Loucy (cell line): ENCODE results near the gene IL16.

Experiments
- H2AFZ ChIP-seq: fragments of 200-600 bp; sonication (generic); 2 replicates; pipeline ENCODE4 v1.6.0; 2016; ENCODE audit warnings: antibody characterized with exemption, mild to moderate bottlenecking, low read length, moderate library complexity
- H3F3A ChIP-seq: fragments of 200-600 bp; 2 replicates; pipeline ENCODE4 v1.6.0; 2016; ENCODE audit warnings: antibody characterized with exemption, low read depth, mild to moderate bottlenecking
- H3K27me3 ChIP-seq: fragments of 200-600 bp; sonication (generic); 2 replicates; pipeline ENCODE4 v1.6.1; 2014; ENCODE audit warnings: low read length, mild to moderate bottlenecking; ENCODE audit not compliant: insufficient read depth, poor library complexity, severe bottlenecking
- H3K36me3 ChIP-seq: fragments of 200-600 bp; sonication (generic); 2 replicates; pipeline ENCODE4 v1.6.1; 2016; ENCODE audit warnings: low read length; ENCODE audit not compliant: insufficient read depth
- H3K4me1 ChIP-seq: fragments of 200-600 bp; sonication (generic); 2 replicates; pipeline ENCODE4 v1.5.1; 2014; ENCODE audit warnings: low read length, mild to moderate bottlenecking; ENCODE audit not compliant: insufficient read depth, poor library complexity, severe bottlenecking
- H3K4me2 ChIP-seq: fragments of 200-600 bp; sonication (generic); 2 replicates; pipeline ENCODE4 v1.6.0; 2014; ENCODE audit warnings: antibody characterized with exemption, low read length, low read depth, mild to moderate bottlenecking; ENCODE audit not compliant: poor library complexity, severe bottlenecking
- H3K4me3 ChIP-seq: fragments of 200-600 bp; sonication (generic); 2 replicates; pipeline ENCODE4 v1.5.1; 2014; ENCODE audit warnings: low read length, mild to moderate bottlenecking, mixed read lengths; ENCODE audit not compliant: poor library complexity, severe bottlenecking
- H3K79me2 ChIP-seq: fragments of 200-600 bp; sonication (generic); 2 replicates; pipeline ENCODE4 v1.6.1; 2014; ENCODE audit warnings: low read length; ENCODE audit not compliant: insufficient read depth
- H3K9ac ChIP-seq: fragments of 200-600 bp; sonication (generic); 2 replicates; pipeline ENCODE4 v1.6.0; 2014; ENCODE audit warnings: mild to moderate bottlenecking, low read depth, low read length, moderate library complexity; ENCODE audit not compliant: poor library complexity, severe bottlenecking
- H3K9me2 ChIP-seq: fragments of 200-600 bp; sonication (generic); replicated peaks from 2 replicates; pipeline ENCODE4 v1.6.1; 2016; ENCODE audit warnings: low read depth, low read length, mixed read lengths
- H3K9me3 ChIP-seq: fragments of 200-600 bp; sonication (generic); 2 replicates; pipeline ENCODE4 v1.6.1; 2014; ENCODE audit warnings: mild to moderate bottlenecking, antibody characterized with exemption, low read length, low read depth; ENCODE audit not compliant: insufficient read depth
- H4K20me1 ChIP-seq: fragments of 200-600 bp; sonication (generic); 2 replicates; pipeline ENCODE4 v1.6.0; 2014; ENCODE audit warnings: antibody characterized with exemption, low read length, mild to moderate bottlenecking; ENCODE audit not compliant: insufficient read depth, poor library complexity, severe bottlenecking
- EZH2phosphoT487 ChIP-seq: fragments of 200-600 bp; IDR thresholded peaks from 2 replicates; pipeline ENCODE4 v1.6.1; 2018; ENCODE audit warnings: antibody characterized with exemption, mild to moderate bottlenecking, moderate library complexity, borderline replicate concordance
- TF ChIP-seq, protein P1 (sequence below): fragments of 200-600 bp; sonication (generic); conservative IDR thresholded peaks from 2 replicates; pipeline ENCODE4 v1.5.1; 2014; ENCODE audit warnings: mild to moderate bottlenecking, antibody characterized with exemption, low read length

IL16 gene

DNA sequence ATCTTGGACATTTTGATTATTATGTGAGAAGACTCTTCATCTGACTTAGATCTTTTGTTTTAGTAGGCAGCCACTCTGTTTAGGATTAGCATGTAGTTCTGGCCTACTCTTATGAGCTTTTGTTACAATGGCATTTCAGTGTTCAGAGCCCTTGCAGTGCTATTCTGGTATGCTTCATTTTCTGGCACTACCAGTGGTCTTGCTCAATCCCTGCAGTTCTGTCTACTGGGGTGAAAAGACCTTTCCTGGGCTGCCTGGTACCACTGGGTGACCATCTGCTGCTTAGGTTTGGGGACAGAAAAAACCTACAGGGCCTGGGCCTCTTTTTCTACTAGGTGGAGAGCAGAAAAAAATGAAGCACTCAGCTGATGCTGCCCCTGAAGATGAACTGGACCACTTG is 42.5 kb downstream of the IL16 start:
- no peak overlapping the region for H3K9ac ChIP-seq
- H2AFZ ChIP-seq: no peak overlapping the region
- no peaks in the 10 kb centered on the region for H3K27me3 ChIP-seq
- H3K36me3 ChIP-seq: no peaks in the 10 kb centered on the region
- TF ChIP-seq EZH2phosphoT487: no peak
- TF ChIP-seq, protein P1, sequence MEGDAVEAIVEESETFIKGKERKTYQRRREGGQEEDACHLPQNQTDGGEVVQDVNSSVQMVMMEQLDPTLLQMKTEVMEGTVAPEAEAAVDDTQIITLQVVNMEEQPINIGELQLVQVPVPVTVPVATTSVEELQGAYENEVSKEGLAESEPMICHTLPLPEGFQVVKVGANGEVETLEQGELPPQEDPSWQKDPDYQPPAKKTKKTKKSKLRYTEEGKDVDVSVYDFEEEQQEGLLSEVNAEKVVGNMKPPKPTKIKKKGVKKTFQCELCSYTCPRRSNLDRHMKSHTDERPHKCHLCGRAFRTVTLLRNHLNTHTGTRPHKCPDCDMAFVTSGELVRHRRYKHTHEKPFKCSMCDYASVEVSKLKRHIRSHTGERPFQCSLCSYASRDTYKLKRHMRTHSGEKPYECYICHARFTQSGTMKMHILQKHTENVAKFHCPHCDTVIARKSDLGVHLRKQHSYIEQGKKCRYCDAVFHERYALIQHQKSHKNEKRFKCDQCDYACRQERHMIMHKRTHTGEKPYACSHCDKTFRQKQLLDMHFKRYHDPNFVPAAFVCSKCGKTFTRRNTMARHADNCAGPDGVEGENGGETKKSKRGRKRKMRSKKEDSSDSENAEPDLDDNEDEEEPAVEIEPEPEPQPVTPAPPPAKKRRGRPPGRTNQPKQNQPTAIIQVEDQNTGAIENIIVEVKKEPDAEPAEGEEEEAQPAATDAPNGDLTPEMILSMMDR: no peak
- no peaks in the 10 kb centered on the region for H4K20me1 ChIP-seq
- no peak overlapping the region for H3K4me3 ChIP-seq
- H3K79me2 ChIP-seq: no peaks in the 10 kb centered on the region
- no peaks in the 10 kb centered on the region for H3K9me3 ChIP-seq
- H3F3A ChIP-seq: no peaks in the 10 kb centered on the region
- no peaks in the 10 kb centered on the region for H3K4me1 ChIP-seq
- H3K4me2 ChIP-seq: no peak overlapping the region
- no peaks in the 10 kb centered on the region for H3K9me2 ChIP-seq

DNA sequence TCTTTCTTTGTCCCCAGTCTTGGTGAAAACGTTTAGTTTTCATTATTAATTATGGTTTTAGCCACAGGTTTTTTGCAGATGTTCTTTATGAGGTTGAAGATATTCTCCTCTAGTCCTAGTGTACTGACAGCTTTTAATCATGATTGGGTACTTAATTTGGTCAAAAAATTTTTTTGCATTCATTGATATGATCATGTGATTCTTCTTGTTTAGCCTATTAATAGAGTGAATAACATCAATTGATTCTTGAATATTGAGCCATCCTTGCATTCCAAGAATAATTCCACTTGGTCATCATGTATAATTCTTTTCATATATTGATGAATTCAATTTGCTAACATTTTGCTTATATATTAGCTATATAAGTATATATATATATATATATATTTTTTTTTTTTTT is 46.1 kb downstream of the IL16 start:
- Histone ChIP-seq H4K20me1 (no peaks in the 10 kb centered on the region), H3K9ac (no peak overlapping the region), H3K79me2 (no peaks in the 10 kb centered on the region), H2AFZ (no peak overlapping the region), H3K9me2 (no peaks in the 10 kb centered on the region), H3K4me2 (no peak overlapping the region), H3K9me3 (no peaks in the 10 kb centered on the region), H3K36me3 (no peaks in the 10 kb centered on the region), H3K27me3 (no peaks in the 10 kb centered on the region), H3F3A (no peaks in the 10 kb centered on the region), H3K4me3 (no peak overlapping the region), H3K4me1 (no peaks in the 10 kb centered on the region)
- TF ChIP-seq, protein P1: no peak

DNA sequence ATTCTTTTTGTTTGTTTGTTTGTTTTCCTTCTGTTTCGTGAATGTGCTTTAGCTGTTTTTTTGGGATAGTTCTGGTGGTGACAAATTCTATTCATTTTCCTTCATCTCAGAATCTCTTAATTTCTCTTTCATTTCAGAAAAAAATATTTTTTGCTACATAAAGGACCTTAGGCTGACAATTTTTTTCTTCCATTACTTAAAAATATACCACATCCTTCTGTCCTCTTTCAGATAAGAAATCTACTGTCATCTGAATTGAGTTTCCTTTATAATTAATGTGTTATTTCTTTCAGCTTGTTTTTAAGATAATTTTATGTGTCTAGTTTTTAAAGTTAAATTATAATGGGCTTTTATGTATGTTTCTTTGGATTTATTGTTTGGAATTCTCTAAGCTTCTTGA is 47.6 kb downstream of the IL16 start:
- Histone ChIP-seq H3K4me3 (no peak overlapping the region), H3K9me3 (no peaks in the 10 kb centered on the region), H3K36me3 (no peaks in the 10 kb centered on the region), H2AFZ (no peak overlapping the region), H4K20me1 (no peaks in the 10 kb centered on the region), H3K9ac (no peak overlapping the region), H3K27me3 (no peaks in the 10 kb centered on the region), H3K4me2 (peak overlapping the region; percentile 3), H3K4me1 (no peaks in the 10 kb centered on the region), H3F3A (no peaks in the 10 kb centered on the region), H3K79me2 (no peaks in the 10 kb centered on the region), H3K9me2 (no peaks in the 10 kb centered on the region)
- TF ChIP-seq, protein P1: no peak
- TF ChIP-seq EZH2phosphoT487: no peak
